ENCODE data around the gene CASP14. TPM values are rescaled to one million over a fixed set of nuclear protein-coding genes. Genes with fewer than 3 reads are reported as not detected.

The CASP14 gene
- total and polyA plus RNA-seq, 2 of the 8 experiments (the other 6 are each of a cell fraction or from before 2014, with no cell fraction given): not detected

DNA sequence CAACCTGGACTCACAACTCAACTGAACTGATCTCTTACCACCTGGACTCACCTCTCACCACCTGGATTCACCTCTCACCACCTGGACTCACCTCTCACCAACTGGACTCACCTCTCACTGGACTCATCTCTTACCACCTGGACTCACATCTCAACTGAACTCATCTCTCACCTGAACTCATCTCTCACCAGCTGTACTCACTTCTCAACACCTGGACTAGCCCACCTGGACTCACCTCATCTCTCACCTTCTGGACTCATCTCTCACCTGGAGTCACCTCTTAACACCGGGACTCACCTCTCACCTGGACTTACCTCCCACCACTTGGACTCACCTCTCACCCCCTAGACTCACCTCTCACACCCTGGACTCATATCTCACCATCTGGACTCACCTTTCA is 7.3 kb upstream of the CASP14 start (continued):
- TF ChIP-seq FOSL1 (IDR thresholded peaks at IDR 0.05; ENCODE audit: insufficient read depth, low read depth, low read length) (no peak), PHF8 (conservative IDR thresholded peaks at IDR 0.05; ENCODE audit: low read depth, low read length) (no peak), RNF2 (IDR thresholded peaks at IDR 0.05; ENCODE audit: borderline replicate concordance, low read depth, low read length, missing control alignments, poor library complexity, severe bottlenecking) (no peak), SUZ12 (IDR thresholded peaks at IDR 0.05; ENCODE audit: low read length) (no peak)
